ENCODE measurements around the gene MRPL37. TPM values are rescaled to one million over a fixed set of nuclear protein-coding genes. Genes with fewer than 3 reads are reported as not detected.
A peak's percentile ranks its signal among the peaks of the same experiment; 100 is the strongest.

The MRPL37 gene
- polyA plus RNA-seq, 3 donors: 7.5 to 47.8 (median 42.5) TPM

DNA sequence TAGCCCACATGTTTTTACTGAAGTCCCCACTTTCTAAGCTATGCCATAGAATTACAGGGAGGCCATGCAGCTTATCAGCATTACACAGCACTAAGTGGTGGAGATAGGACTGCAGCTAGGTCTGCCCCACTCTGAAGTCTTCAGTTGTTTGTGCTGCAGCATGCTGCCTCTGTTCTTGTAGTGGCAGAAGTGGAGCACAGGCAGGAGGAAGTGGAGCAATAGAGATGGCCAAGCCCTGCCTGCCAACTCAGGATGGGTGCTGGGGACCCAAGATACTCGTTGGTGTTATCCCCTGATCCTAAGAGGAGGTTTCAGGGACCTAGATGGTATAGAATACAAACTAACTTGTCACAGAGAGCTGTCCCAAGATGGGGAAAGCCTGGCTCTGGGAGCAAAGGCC, 12.9 kb downstream of the MRPL37 start:
- no peak for DNase-seq
- no peaks in the 10 kb centered on the region for H3K27me3 ChIP-seq (ENCODE audit: control insufficient read depth in 2 of 2, insufficient read depth in 2 of 2, low read length in 2 of 2)
- H4K20me1 ChIP-seq (ENCODE audit: insufficient read depth, low read length): no peaks in the 10 kb centered on the region
- 29% methylated on average over 1 of the region's 1 CpG for WGBS (ENCODE audit: insufficient coverage)
- no peaks in the 10 kb centered on the region for H3K4me1 ChIP-seq (ENCODE audit: control insufficient read depth in 1 of 2, insufficient read depth in 2 of 2, low read length in 2 of 2)
- no peak overlapping the region for H3K27ac ChIP-seq (ENCODE audit: low read depth in 1 of 2, low read length in 2 of 2)
- H3K4me2 ChIP-seq (replicated peaks; ENCODE audit: extremely low read depth, low read length, poor library complexity, severe bottlenecking): no peak overlapping the region
- no peaks in the 10 kb centered on the region for H3K79me2 ChIP-seq (ENCODE audit: insufficient read depth, low read length)
- no peak overlapping the region for H2AFZ ChIP-seq (ENCODE audit: insufficient read depth, low read depth, low read length, poor library complexity, severe bottlenecking)
- intact Hi-C loops (cut with micrococcal nuclease): no loop called here
- Mint-ChIP-seq H3K36me3 (peaks cover 92 to 100% of the 10 kb centered on the region in 2 donors), H3K4me1 (no peaks in the 10 kb centered on the region), H3K4me3 (no peak overlapping the region), H3K9me3 (no peaks in the 10 kb centered on the region), H3K27me3 (ENCODE audit: low read depth in 3 of 3) (peaks cover 0 to 3% (median 0%) of the 10 kb centered on the region in 3 donors), H3K27ac (peak overlapping the region in 1 of 7 donors; percentile 81)
- H3K4me3 ChIP-seq (replicated peaks in 1 of 3; ENCODE audit: low read depth in 2 of 3, low read length in 3 of 3): no peak overlapping the region
- H3K9me3 ChIP-seq (replicated peaks in 1 of 2; ENCODE audit: control insufficient read depth in 1 of 2, insufficient read depth in 1 of 2, low read length in 2 of 2): no peaks in the 10 kb centered on the region
- no peak overlapping the region for H3K9ac ChIP-seq (ENCODE audit: insufficient read depth, low read length, poor library complexity, severe bottlenecking)
- TF ChIP-seq, protein P1, sequence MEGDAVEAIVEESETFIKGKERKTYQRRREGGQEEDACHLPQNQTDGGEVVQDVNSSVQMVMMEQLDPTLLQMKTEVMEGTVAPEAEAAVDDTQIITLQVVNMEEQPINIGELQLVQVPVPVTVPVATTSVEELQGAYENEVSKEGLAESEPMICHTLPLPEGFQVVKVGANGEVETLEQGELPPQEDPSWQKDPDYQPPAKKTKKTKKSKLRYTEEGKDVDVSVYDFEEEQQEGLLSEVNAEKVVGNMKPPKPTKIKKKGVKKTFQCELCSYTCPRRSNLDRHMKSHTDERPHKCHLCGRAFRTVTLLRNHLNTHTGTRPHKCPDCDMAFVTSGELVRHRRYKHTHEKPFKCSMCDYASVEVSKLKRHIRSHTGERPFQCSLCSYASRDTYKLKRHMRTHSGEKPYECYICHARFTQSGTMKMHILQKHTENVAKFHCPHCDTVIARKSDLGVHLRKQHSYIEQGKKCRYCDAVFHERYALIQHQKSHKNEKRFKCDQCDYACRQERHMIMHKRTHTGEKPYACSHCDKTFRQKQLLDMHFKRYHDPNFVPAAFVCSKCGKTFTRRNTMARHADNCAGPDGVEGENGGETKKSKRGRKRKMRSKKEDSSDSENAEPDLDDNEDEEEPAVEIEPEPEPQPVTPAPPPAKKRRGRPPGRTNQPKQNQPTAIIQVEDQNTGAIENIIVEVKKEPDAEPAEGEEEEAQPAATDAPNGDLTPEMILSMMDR (IDR thresholded peaks at IDR 0.05): no peak
- peaks cover 94 to 97% of the 10 kb centered on the region in 2 donors for H3K36me3 ChIP-seq (replicated peaks in 1 of 2; ENCODE audit: control insufficient read depth in 1 of 2, insufficient read depth in 2 of 2, low read length in 2 of 2)

DNA sequence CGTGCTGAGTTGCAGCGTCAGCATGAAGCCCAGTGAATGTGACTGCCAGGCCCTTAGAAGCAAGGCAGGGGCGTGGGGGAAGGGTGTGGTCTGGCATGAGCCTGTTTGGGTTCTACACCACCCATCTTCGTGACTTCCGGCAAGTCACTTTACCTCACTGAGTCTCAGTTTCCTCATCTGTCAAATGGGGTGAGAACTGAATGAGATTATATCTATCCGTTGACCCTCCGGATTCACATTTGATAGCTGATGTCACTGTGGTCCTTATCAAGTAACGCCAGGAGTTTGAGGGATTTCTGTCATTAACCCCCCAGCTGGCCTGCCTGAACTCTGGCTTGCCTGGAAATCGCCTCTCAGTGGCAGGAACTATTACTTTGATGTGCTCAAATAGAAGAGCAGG, 15.6 kb downstream of the MRPL37 start:
- H2AFZ ChIP-seq (ENCODE audit: insufficient read depth, low read depth, low read length, poor library complexity, severe bottlenecking): no peak overlapping the region
- H3K9me3 Mint-ChIP-seq: no peaks in the 10 kb centered on the region
- H3K4me2 ChIP-seq (replicated peaks; ENCODE audit: extremely low read depth, low read length, poor library complexity, severe bottlenecking): no peak overlapping the region
- no peak overlapping the region for H3K27ac ChIP-seq (ENCODE audit: low read depth in 1 of 2, low read length in 2 of 2)
- no peaks in the 10 kb centered on the region for H3K9me3 ChIP-seq (replicated peaks in 1 of 2; ENCODE audit: control insufficient read depth in 1 of 2, insufficient read depth in 1 of 2, low read length in 2 of 2)
- no peak overlapping the region for H3K4me3 Mint-ChIP-seq
- intact Hi-C loops (cut with micrococcal nuclease): no loop called here
- H3K4me3 ChIP-seq (replicated peaks in 1 of 3; ENCODE audit: low read depth in 2 of 3, low read length in 3 of 3): no peak overlapping the region
- peaks cover 88 to 90% of the 10 kb centered on the region in 2 donors for H3K36me3 Mint-ChIP-seq
- H3K9ac ChIP-seq (ENCODE audit: insufficient read depth, low read length, poor library complexity, severe bottlenecking): no peak overlapping the region
- TF ChIP-seq, protein P1 (IDR thresholded peaks at IDR 0.05): no peak
- H3K27me3 ChIP-seq (ENCODE audit: control insufficient read depth in 2 of 2, insufficient read depth in 2 of 2, low read length in 2 of 2): no peaks in the 10 kb centered on the region
- H3K4me1 Mint-ChIP-seq: peaks cover 11% of the 10 kb centered on the region
- no peak for DNase-seq
- H3K79me2 ChIP-seq (ENCODE audit: insufficient read depth, low read length): no peaks in the 10 kb centered on the region
- peaks cover 8% of the 10 kb centered on the region for H4K20me1 ChIP-seq (ENCODE audit: insufficient read depth, low read length)
- H3K4me1 ChIP-seq (ENCODE audit: control insufficient read depth in 1 of 2, insufficient read depth in 2 of 2, low read length in 2 of 2): peaks cover 7 to 8% of the 10 kb centered on the region in 2 donors
- peak overlapping the region in 2 of 7 donors; percentile 37 to 70 for H3K27ac Mint-ChIP-seq
- 95% methylated on average over 4 of the region's 9 CpGs for WGBS (ENCODE audit: insufficient coverage)
- H3K27me3 Mint-ChIP-seq (ENCODE audit: low read depth in 3 of 3): peaks cover 0 to 3% (median 0%) of the 10 kb centered on the region in 3 donors
- peaks cover 84 to 96% of the 10 kb centered on the region in 2 donors for H3K36me3 ChIP-seq (replicated peaks in 1 of 2; ENCODE audit: control insufficient read depth in 1 of 2, insufficient read depth in 2 of 2, low read length in 2 of 2)
